Heart right ventricle (tissue), 16 donors: ENCODE measurements around the gene PSMD14. TPM values are rescaled to one million over a fixed set of nuclear protein-coding genes. Genes with fewer than 3 reads are reported as not detected.

ENCODE experiments used
- ATAC-seq, 8 donors: fragments of 200-7000 bp; cut with Tn5 transposase; one replicate each; pipeline ENCODE4 v1.9.1; 2020; ENCODE audit warnings: mild to moderate bottlenecking in 8 of 8, moderate library complexity in 8 of 8, moderate number of reproducible peaks in 1 of 8
- DNase-seq, 2 donors: peaks; one replicate each; pipeline ENCODE4 v3.0.0-alpha.2; 2020
- H3K27ac ChIP-seq, 10 donors: fragments of 200-600 bp; sonication (generic) in 2 of 10; one replicate each; pipeline versions ENCODE4 v1.5.0 to v1.8.0; 2020 to 2022; ENCODE audit warnings: mild to moderate bottlenecking in 3 of 10
- H3K27me3 ChIP-seq, 7 donors: fragments of 200-600 bp; one replicate each; pipeline ENCODE4 v1.8.0; 2021 to 2022; ENCODE audit warnings: mild to moderate bottlenecking in 2 of 7
- H3K36me3 ChIP-seq, 9 donors: fragments of 200-600 bp; sonication (generic) in 1 of 9; one replicate each; pipeline versions ENCODE4 v1.5.0 to v1.8.0; 2020 to 2022; ENCODE audit warnings: mild to moderate bottlenecking in 2 of 9
- H3K4me1 ChIP-seq, 9 donors: fragments of 200-600 bp; sonication (generic) in 1 of 9; one replicate each; pipeline versions ENCODE4 v1.5.0 to v1.8.0; 2020 to 2022; ENCODE audit warnings: mild to moderate bottlenecking in 4 of 9
- H3K4me3 ChIP-seq, 10 donors: fragments of 200-600 bp; sonication (generic) in 2 of 10; one replicate each; pipeline versions ENCODE4 v1.5.0 to v1.8.0; 2020 to 2022; ENCODE audit warnings: mild to moderate bottlenecking in 7 of 10, moderate library complexity in 2 of 10
- H3K9me3 ChIP-seq, 11 donors: fragments of 200-600 bp in 10 of 11; sonication (generic) in 2 of 11; one replicate each; pipeline versions ENCODE4 v1.5.0 to v1.8.0; 2013 to 2022; ENCODE audit warnings: mild to moderate bottlenecking in 2 of 11, control low read depth in 1 of 11, moderate library complexity in 1 of 11
- CTCF ChIP-seq, 9 donors: fragments of 200-600 bp; sonication (generic) in 2 of 9; IDR thresholded peaks; one replicate each; pipeline versions ENCODE4 v1.5.0 to v1.8.0; 2021 to 2022; ENCODE audit warnings: antibody characterized with exemption in 9 of 9, mild to moderate bottlenecking in 5 of 9, moderate library complexity in 1 of 9
- WGBS, 2 donors: extraction: QIAGEN DNeasy Blood & Tissue Kit; methylation state at CpG; one replicate each; pipeline ENCODE4 v1.1.7; 2013; ENCODE audit warnings: inconsistent platforms in 1 of 2; 5-methylcytosine and 5-hydroxymethylcytosine counted together
- intact Hi-C, 10 donors: fragments of 100-400 bp; cut with DNase I; formaldehyde crosslinking; loops; one replicate each; pipeline versions ENCODE4 v1.11.1 to v1.14.2; 2022
- polyA plus RNA-seq, 2 donors: library from polyadenylated mRNA; stranded (reverse); fragments of 200-250 nt; gene quantifications; one replicate each; pipeline ENCODE4 v1.2.3, GENCODE V29; 2013
- total RNA-seq, 10 donors: library from RNA; stranded (reverse); fragmentation: NEBNext Ultra II Directional in 3 of 10; extraction: Animal tissue kit (Norgen Biotek cat#: 25700) in 3 of 10; gene quantifications; one replicate each; pipeline versions ENCODE4 v1.2.1 to v1.2.4, GENCODE V29; 2021 to 2023
- donor health status: Arrhythmogenic right ventricular cardiomyopathy.
- donor health status: ischemic (EF 13 %, LVEDD 7.1; RV severe dilation, severe dysfunction).
- donor health status: healthy with polysubstance abuse.
- donor health status: DM: no; HTN: yes; CAD: no.
- donor health status: DM: no; HTN: no; CAD: no.
- donor health status: ischemic (EF 25% LVEDD 6.9; RV normal size, moderate dysfunction).
- donor health status: ischemic (EF 25% LVEDD 5.7; RV mildly dilated, moderate dysfunction).
- donor health status: healthy.
- donor health status: DM: yes; HTN: yes; CAD: no.
- donor health status: Ischemic cardiomyopathy.
- donor health status: ischemic (EF 35%, LVEDD 5.7; RV mildly dilated, moderate dysfunction).
- donor health status: nonischemic (EF 11% LVEDD 7.7; RV severe dilation, severe dysfunction).
- donor health status: DM: yes; HTN: yes; CAD: no.
- donor health status: PGD.
- donor health status: ischemic (EF 29% LVEDD 5.4; RV normal size, mild dysfunction).
- donor health status: nonischemic (EF 23%, LVEDD 6.1; RV moderate dilation, normal function).

Gene PSMD14
- total and polyA plus RNA-seq, 12 donors = 21.6 to 66.9 (median 44.4) TPM

GRCh38 chr2:161324876-161325275, 16.7 kb downstream of the PSMD14 start:
- Histone ChIP-seq H3K36me3 (peaks cover 0 to 37% (median 0%) of the 10 kb centered on the region in 9 donors), H3K4me3 (no peak overlapping the region), H3K27ac (no peak overlapping the region), H3K27me3 (no peaks in the 10 kb centered on the region), H3K9me3 (no peaks in the 10 kb centered on the region), H3K4me1 (no peaks in the 10 kb centered on the region)
- DNase-seq (no peak), ATAC-seq (no peak)
- no peak for TF ChIP-seq CTCF (IDR thresholded peaks at IDR 0.05)
- intact Hi-C loops = no loop called here

- no peak overlapping the region for H3K4me3 ChIP-seq
- intact Hi-C loops = no loop called here
Observed at GRCh38 chr2:161327582-161327981, 19.4 kb downstream of the PSMD14 start.

GRCh38 chr2:161332371-161332967, 24.2 kb downstream of the PSMD14 start:
- ATAC-seq (no peak), DNase-seq (no peak)
- Histone ChIP-seq H3K4me3 (no peak overlapping the region), H3K9me3 (no peaks in the 10 kb centered on the region), H3K27ac (no peak overlapping the region), H3K27me3 (no peaks in the 10 kb centered on the region), H3K4me1 (peaks cover 0 to 4% (median 0%) of the 10 kb centered on the region in 9 donors), H3K36me3 (peaks cover 0 to 4% (median 0%) of the 10 kb centered on the region in 9 donors)
- no peak for TF ChIP-seq CTCF (IDR thresholded peaks at IDR 0.05)
- intact Hi-C loops = no loop called here

More at GRCh38 chr2:161327582-161327981, 19.4 kb downstream of the PSMD14 start:
- Histone ChIP-seq H3K27ac (no peak overlapping the region), H3K36me3 (peaks cover 0 to 21% (median 0%) of the 10 kb centered on the region in 9 donors), H3K27me3 (no peaks in the 10 kb centered on the region), H3K4me1 (peaks cover 0 to under 1% (median 0%) of the 10 kb centered on the region in 9 donors), H3K9me3 (no peaks in the 10 kb centered on the region)
- no peak for DNase-seq
- no peak for TF ChIP-seq CTCF (IDR thresholded peaks at IDR 0.05)
- WGBS, 2 donors = 53 to 55% methylated on average over 1 of the region's 1 CpG
- no peak for ATAC-seq

- H3K4me1 ChIP-seq = peaks cover 0 to 4% (median 0%) of the 10 kb centered on the region in 9 donors
- no peaks in the 10 kb centered on the region for H3K9me3 ChIP-seq
- WGBS, 2 donors = 80 to 87% methylated on average over 2 of the region's 2 CpGs
- DNase-seq (no peak), ATAC-seq (no peak)
- TF ChIP-seq CTCF (IDR thresholded peaks at IDR 0.05) = no peak
- intact Hi-C loops = no loop called here
- no peak overlapping the region for H3K4me3 ChIP-seq
- H3K36me3 ChIP-seq = peaks cover 0 to 4% (median 0%) of the 10 kb centered on the region in 9 donors
- no peaks in the 10 kb centered on the region for H3K27me3 ChIP-seq
- H3K27ac ChIP-seq = no peak overlapping the region
Observed at GRCh38 chr2:161335626-161336025, 27.4 kb downstream of the PSMD14 start.
